ENCODE data around the gene MDP1. TPM values are rescaled to one million over a fixed set of nuclear protein-coding genes. Genes with fewer than 3 reads are reported as not detected.

MDP1 gene
- total RNA-seq = 47.9 TPM
- 48.8 TPM for polyA plus RNA-seq
- long read RNA-seq, donor 1, partial matches to known transcripts = 0 of 1 reads
- long read RNA-seq, donor 1, other reads (novel, unspliced or antisense) = 0 of 1 reads
- long read RNA-seq, donor 2 = 0 reads
- long read RNA-seq, donor 3, transcript MDP1-201 (6 exons, 730 nt) = major isoform, 22 of 26 reads
- long read RNA-seq, donor 3, partial matches to known transcripts = 0 of 26 reads
- long read RNA-seq, donor 3, other reads (novel, unspliced or antisense) = 0 of 26 reads
- long read RNA-seq, donor 4, partial matches to known transcripts = 0 of 2 reads
- long read RNA-seq, donor 4, other reads (novel, unspliced or antisense) = 0 of 2 reads
- long read RNA-seq, donor 5, transcript MDP1-201 (6 exons, 730 nt) = major isoform, 33 of 40 reads
- long read RNA-seq, donor 5, partial matches to known transcripts = 0 of 40 reads
- long read RNA-seq, donor 5, other reads (novel, unspliced or antisense) = 0 of 40 reads
- long read RNA-seq, donor 6, transcript MDP1-201 (6 exons, 730 nt) = major isoform, 11 of 14 reads
- long read RNA-seq, donor 6, partial matches to known transcripts = 0 of 14 reads
- long read RNA-seq, donor 6, other reads (novel, unspliced or antisense) = 0 of 14 reads
- long read RNA-seq, donor 7, transcript MDP1-201 (6 exons, 730 nt) = major isoform, 9 of 10 reads
- long read RNA-seq, donor 7, partial matches to known transcripts = 0 of 10 reads
- long read RNA-seq, donor 7, other reads (novel, unspliced or antisense) = 0 of 10 reads
- long read RNA-seq, donor 8, transcript MDP1-201 (6 exons, 730 nt) = major isoform, 9 of 9 reads
- long read RNA-seq, donor 8, partial matches to known transcripts = 0 of 9 reads
- long read RNA-seq, donor 8, other reads (novel, unspliced or antisense) = 0 of 9 reads
- long read RNA-seq, donor 9, transcript MDP1-201 (6 exons, 730 nt) = major isoform, 6 of 7 reads
- long read RNA-seq, donor 9, partial matches to known transcripts = 0 of 7 reads
- long read RNA-seq, donor 9, other reads (novel, unspliced or antisense) = 0 of 7 reads
- long read RNA-seq, donor 10, transcript MDP1-201 (6 exons, 730 nt) = major isoform, 15 of 19 reads
- long read RNA-seq, donor 10, partial matches to known transcripts = 0 of 19 reads
- long read RNA-seq, donor 10, other reads (novel, unspliced or antisense) = 0 of 19 reads

DNA sequence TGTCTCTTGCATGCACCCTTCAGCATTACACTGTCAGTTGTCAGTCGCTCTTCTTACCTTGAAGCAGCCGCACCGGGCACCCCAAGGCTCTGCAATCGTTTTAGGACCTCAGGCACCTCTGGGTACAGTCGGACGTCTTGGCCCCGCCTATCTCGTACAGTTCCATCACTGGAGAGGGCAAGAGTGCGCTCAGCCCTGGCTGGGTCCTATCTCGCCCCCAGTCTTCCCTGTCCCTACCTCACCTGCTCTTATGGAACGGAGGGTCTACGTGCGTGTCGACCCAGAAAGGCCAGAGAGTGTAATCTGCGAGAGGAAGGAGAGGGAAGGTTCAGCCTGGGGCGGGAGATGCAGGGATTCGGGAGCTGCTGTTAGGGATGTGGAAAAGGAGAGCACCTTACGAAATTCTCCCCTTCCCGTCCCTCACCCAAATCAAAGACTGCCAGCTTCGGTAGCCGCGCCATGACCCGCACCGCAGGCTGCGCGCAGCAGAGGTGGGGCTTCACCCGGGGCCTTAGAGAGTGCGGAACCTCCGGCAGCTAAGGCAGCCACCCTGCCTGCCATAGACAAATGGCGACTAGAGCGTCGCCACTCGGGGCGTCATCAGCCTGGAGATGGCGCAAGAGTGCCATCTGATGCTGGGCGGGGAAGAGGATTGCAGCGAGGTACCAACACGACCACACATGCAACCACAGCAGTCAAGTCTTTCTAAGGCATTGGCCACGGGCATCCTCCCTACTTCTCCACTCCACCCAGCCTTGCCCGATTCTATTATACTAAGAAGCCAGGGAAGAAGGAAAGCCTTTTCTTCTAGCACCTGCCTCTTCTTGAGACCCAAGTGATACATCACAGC is at the start of gene MDP1:
Gene MDP1 (minus strand): TSS at position 572 of the 850 bp plus-strand sequence. CDS start 111 bp downstream, at position 461.
- H3K27me3 ChIP-seq (ENCODE audit: control insufficient read depth in 2 of 2, insufficient read depth in 1 of 2, low read length in 1 of 2) = no peaks in the 10 kb centered on the region
- H3K9me3 ChIP-seq (ENCODE audit: control insufficient read depth in 2 of 2, insufficient read depth in 1 of 2, low read length in 1 of 2) = no peaks in the 10 kb centered on the region
- peaks cover 13 to 32% of the 10 kb centered on the region in 2 donors for H3K4me1 ChIP-seq (ENCODE audit: control insufficient read depth in 2 of 2, insufficient read depth in 2 of 2, low read length in 2 of 2)
- DNase-seq (ENCODE audit: low read depth in 6 of 9, low spot score in 9 of 9) = peak; percentile 86 to 96 (median 90)
- peak within 1 kb of the TSS; percentile 49 to 91 for H3K4me3 ChIP-seq (ENCODE audit: low read length in 2 of 2)
- peak within 1 kb of the TSS; percentile 93 to 96 for H3K27ac ChIP-seq (ENCODE audit: low read depth in 1 of 2, low read length in 1 of 2)
- H3K36me3 ChIP-seq (ENCODE audit: control insufficient read depth in 2 of 2, insufficient read depth in 2 of 2, low read length in 1 of 2) = peaks cover 11 to 26% of the 10 kb centered on the region in 2 donors
- WGBS = under 1% methylated on average over 40 of the region's 40 CpGs

DNA sequence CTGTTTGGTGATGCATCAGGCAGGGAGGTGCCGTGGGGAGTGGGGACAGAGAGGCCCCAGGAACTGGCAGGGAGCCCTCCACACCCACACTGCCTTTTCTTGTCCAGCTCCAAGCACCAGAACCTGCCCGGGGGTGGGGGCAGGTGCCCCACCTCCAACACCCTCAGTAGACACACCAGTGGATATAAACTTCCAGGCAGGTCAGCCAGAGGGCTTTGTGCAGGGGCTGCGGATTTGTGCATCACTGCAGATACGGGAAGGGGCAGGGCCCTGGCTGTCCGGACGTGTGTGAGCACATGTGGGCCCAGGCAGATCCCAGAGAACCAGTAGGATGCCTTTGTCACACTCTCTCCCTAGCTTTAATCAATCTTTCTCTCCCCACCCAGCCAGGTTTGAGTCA is 48.4 kb upstream of the MDP1 start:
- Histone ChIP-seq H3K9me3 (ENCODE audit: control insufficient read depth in 2 of 2, insufficient read depth in 1 of 2, low read length in 1 of 2) (no peaks in the 10 kb centered on the region), H3K27me3 (ENCODE audit: control insufficient read depth in 2 of 2, insufficient read depth in 1 of 2, low read length in 1 of 2) (no peaks in the 10 kb centered on the region), H3K36me3 (ENCODE audit: control insufficient read depth in 2 of 2, insufficient read depth in 2 of 2, low read length in 1 of 2) (peaks cover 9 to 18% of the 10 kb centered on the region in 2 donors), H3K4me3 (ENCODE audit: low read length in 2 of 2) (no peak overlapping the region), H3K27ac (ENCODE audit: low read depth in 1 of 2, low read length in 1 of 2) (peak overlapping the region; percentile 64 to 81), H3K4me1 (ENCODE audit: control insufficient read depth in 2 of 2, insufficient read depth in 2 of 2, low read length in 2 of 2) (peaks cover 0 to 4% of the 10 kb centered on the region in 2 donors)
- 93% methylated on average over 6 of the region's 6 CpGs for WGBS
- DNase-seq (ENCODE audit: low read depth in 6 of 9, low spot score in 9 of 9) = no peak

- H3K4me1 ChIP-seq (ENCODE audit: control insufficient read depth in 2 of 2, insufficient read depth in 2 of 2, low read length in 2 of 2) = peaks cover 0 to 4% of the 10 kb centered on the region in 2 donors
- H3K27me3 ChIP-seq (ENCODE audit: control insufficient read depth in 2 of 2, insufficient read depth in 1 of 2, low read length in 1 of 2) = no peaks in the 10 kb centered on the region
- H3K36me3 ChIP-seq (ENCODE audit: control insufficient read depth in 2 of 2, insufficient read depth in 2 of 2, low read length in 1 of 2) = peaks cover 5 to 15% of the 10 kb centered on the region in 2 donors
- no peaks in the 10 kb centered on the region for H3K9me3 ChIP-seq (ENCODE audit: control insufficient read depth in 2 of 2, insufficient read depth in 1 of 2, low read length in 1 of 2)
- DNase-seq (ENCODE audit: low read depth in 6 of 9, low spot score in 9 of 9) = no peak
- no peak overlapping the region for H3K4me3 ChIP-seq (ENCODE audit: low read length in 2 of 2)
- WGBS = 92% methylated on average over 6 of the region's 6 CpGs
- peak overlapping the region; percentile 53 to 75 for H3K27ac ChIP-seq (ENCODE audit: low read depth in 1 of 2, low read length in 1 of 2)
Measured at GRCh38 chr14:24263848-24264247, 48.0 kb upstream of the MDP1 start.

DNA sequence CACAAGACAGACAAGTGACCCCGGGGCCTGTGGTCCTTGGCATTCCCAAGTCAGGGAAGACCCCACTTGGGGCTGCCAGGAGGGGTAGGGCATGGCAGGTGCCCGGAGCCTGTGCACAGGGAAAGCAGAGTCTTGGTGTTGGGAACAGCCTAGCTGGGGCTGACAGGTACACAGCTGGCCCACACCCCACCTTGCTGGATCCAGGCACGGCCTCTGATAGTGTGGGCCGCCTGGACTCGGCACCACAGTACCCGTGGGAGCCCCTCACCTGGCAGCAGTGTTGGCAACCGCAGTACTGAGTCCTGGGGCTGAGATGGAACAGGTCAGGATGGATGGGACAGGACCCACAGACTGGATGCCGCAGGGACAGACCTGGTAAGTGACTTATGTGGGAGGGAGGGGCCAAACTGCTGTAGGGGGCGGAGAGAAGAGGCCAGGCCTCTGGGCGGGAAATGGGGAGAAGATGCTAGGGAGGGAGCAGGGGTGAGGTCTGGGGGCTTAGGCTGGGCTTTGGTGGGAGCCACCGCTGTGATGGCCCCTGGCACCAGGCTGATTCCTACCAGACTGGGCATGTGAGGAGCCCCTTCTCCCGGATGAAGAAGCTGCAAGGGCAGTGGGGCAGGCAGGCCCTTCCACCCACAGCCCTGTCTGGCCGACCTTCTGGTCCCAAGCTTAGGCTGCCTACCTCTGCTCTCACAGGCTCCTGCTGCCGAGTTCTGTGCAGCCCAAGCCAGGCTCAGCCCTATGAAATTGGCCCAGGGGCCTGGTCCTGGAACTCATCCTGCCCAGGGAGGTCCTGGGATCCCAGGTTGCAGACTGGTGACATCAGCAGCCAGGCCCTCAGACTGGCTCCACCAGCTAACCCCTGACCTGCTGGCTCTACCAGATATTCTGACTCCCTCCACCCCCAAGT is 47.2 kb upstream of the MDP1 start, which contains the start of gene TGM1:
Gene TGM1 (minus strand): TSS at position 357 of the 913 bp plus-strand sequence. CDS start 825 bp downstream, outside the sequence.
- Histone ChIP-seq H3K27me3 (ENCODE audit: control insufficient read depth in 2 of 2, insufficient read depth in 1 of 2, low read length in 1 of 2) (no peaks in the 10 kb centered on the region), H3K4me1 (ENCODE audit: control insufficient read depth in 2 of 2, insufficient read depth in 2 of 2, low read length in 2 of 2) (peaks cover 0 to 4% of the 10 kb centered on the region in 2 donors), H3K4me3 (ENCODE audit: low read length in 2 of 2) (no peak within 1 kb of the TSS), H3K9me3 (ENCODE audit: control insufficient read depth in 2 of 2, insufficient read depth in 1 of 2, low read length in 1 of 2) (no peaks in the 10 kb centered on the region), H3K36me3 (ENCODE audit: control insufficient read depth in 2 of 2, insufficient read depth in 2 of 2, low read length in 1 of 2) (peaks cover 4 to 13% of the 10 kb centered on the region in 2 donors), H3K27ac (ENCODE audit: low read depth in 1 of 2, low read length in 1 of 2) (peak within 1 kb of the TSS; percentile 53 to 75)
- no peak for DNase-seq (ENCODE audit: low read depth in 6 of 9, low spot score in 9 of 9)
- 94% methylated on average over 14 of the region's 14 CpGs for WGBS

DNA sequence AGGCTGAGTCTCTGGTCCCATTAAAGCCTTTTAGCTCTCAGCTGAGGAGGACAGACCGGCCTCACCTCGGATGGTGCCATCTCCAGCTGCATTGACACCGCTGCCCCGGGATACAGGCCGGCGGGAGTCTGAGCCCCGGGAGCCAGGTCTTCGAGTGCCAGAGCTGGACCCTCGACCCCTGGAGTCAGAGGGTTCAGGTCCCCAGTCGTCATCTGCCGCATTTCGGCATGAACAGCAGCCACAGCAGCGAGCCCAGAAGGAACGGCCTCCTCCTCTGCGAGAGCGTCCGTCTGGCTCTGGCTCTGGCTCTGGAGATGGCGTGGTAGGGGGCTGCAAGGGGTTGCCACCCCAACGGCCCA is 46.1 kb upstream of the MDP1 start:
- H3K4me3 ChIP-seq (ENCODE audit: low read length in 2 of 2) = no peak overlapping the region
- no peaks in the 10 kb centered on the region for H3K9me3 ChIP-seq (ENCODE audit: control insufficient read depth in 2 of 2, insufficient read depth in 1 of 2, low read length in 1 of 2)
- no peaks in the 10 kb centered on the region for H3K27me3 ChIP-seq (ENCODE audit: control insufficient read depth in 2 of 2, insufficient read depth in 1 of 2, low read length in 1 of 2)
- H3K27ac ChIP-seq (ENCODE audit: low read depth in 1 of 2, low read length in 1 of 2) = no peak overlapping the region
- WGBS = 97% methylated on average over 19 of the region's 19 CpGs
- peaks cover 4 to 6% of the 10 kb centered on the region in 2 donors for H3K36me3 ChIP-seq (ENCODE audit: control insufficient read depth in 2 of 2, insufficient read depth in 2 of 2, low read length in 1 of 2)
- H3K4me1 ChIP-seq (ENCODE audit: control insufficient read depth in 2 of 2, insufficient read depth in 2 of 2, low read length in 2 of 2) = peaks cover 0 to 4% of the 10 kb centered on the region in 2 donors
- DNase-seq (ENCODE audit: low read depth in 6 of 9, low spot score in 9 of 9) = no peak

GRCh38 chr14:24261256-24261968 is 45.5 kb upstream of the MDP1 start:
- 93% methylated on average over 20 of the region's 20 CpGs for WGBS
- peaks cover 3 to 4% of the 10 kb centered on the region in 2 donors for H3K36me3 ChIP-seq (ENCODE audit: control insufficient read depth in 2 of 2, insufficient read depth in 2 of 2, low read length in 1 of 2)
- peaks cover 0 to 4% of the 10 kb centered on the region in 2 donors for H3K4me1 ChIP-seq (ENCODE audit: control insufficient read depth in 2 of 2, insufficient read depth in 2 of 2, low read length in 2 of 2)
- no peak for DNase-seq (ENCODE audit: low read depth in 6 of 9, low spot score in 9 of 9)
- H3K9me3 ChIP-seq (ENCODE audit: control insufficient read depth in 2 of 2, insufficient read depth in 1 of 2, low read length in 1 of 2) = no peaks in the 10 kb centered on the region
- no peaks in the 10 kb centered on the region for H3K27me3 ChIP-seq (ENCODE audit: control insufficient read depth in 2 of 2, insufficient read depth in 1 of 2, low read length in 1 of 2)
- H3K27ac ChIP-seq (ENCODE audit: low read depth in 1 of 2, low read length in 1 of 2) = no peak overlapping the region
- H3K4me3 ChIP-seq (ENCODE audit: low read length in 2 of 2) = no peak overlapping the region

DNA sequence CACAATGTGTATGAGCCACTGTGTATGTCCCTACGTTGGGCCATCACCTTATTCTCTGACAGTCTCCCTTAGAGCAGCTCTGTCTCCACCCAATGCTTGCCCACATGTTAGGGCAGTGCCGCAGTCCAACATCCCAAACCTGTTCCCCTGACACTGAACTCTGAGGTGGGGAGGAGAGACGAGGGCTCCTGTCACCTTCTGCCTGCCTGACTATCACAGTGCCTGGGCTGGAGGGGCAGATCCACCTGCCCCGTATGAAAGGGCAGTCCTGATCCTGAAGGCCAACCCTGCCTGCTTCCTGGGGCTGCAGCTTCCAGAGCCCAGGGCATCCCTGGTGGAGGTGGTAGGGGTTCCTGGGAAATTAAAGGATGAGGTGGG is 44.9 kb upstream of the MDP1 start:
- no peak for DNase-seq (ENCODE audit: low read depth in 6 of 9, low spot score in 9 of 9)
- 95% methylated on average over 4 of the region's 4 CpGs for WGBS

More for the DNA sequence above, 44.9 kb upstream of the MDP1 start:
- H3K4me1 ChIP-seq (ENCODE audit: control insufficient read depth in 2 of 2, insufficient read depth in 2 of 2, low read length in 2 of 2) = peaks cover 0 to 4% of the 10 kb centered on the region in 2 donors
- H3K4me3 ChIP-seq (ENCODE audit: low read length in 2 of 2) = no peak overlapping the region
- peaks cover 0 to 4% of the 10 kb centered on the region in 2 donors for H3K36me3 ChIP-seq (ENCODE audit: control insufficient read depth in 2 of 2, insufficient read depth in 2 of 2, low read length in 1 of 2)
- H3K27ac ChIP-seq (ENCODE audit: low read depth in 1 of 2, low read length in 1 of 2) = no peak overlapping the region
- no peaks in the 10 kb centered on the region for H3K9me3 ChIP-seq (ENCODE audit: control insufficient read depth in 2 of 2, insufficient read depth in 1 of 2, low read length in 1 of 2)
- no peaks in the 10 kb centered on the region for H3K27me3 ChIP-seq (ENCODE audit: control insufficient read depth in 2 of 2, insufficient read depth in 1 of 2, low read length in 1 of 2)
